ENCODE data around the gene HACD1.

Gene HACD1, protein sequence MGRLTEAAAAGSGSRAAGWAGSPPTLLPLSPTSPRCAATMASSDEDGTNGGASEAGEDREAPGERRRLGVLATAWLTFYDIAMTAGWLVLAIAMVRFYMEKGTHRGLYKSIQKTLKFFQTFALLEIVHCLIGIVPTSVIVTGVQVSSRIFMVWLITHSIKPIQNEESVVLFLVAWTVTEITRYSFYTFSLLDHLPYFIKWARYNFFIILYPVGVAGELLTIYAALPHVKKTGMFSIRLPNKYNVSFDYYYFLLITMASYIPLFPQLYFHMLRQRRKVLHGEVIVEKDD

GRCh38 chr10:17617031-17617911 lies at the start of gene HACD1:
TSS of gene HACD1 (minus strand) at chr10:17617374. CDS start at chr10:17617339, 35 bp downstream.
- TF ChIP-seq CTCF (IDR thresholded peaks at IDR 0.05; ENCODE audit: insufficient read depth, missing control alignments): peak; percentile 34
- FAIRE-seq (no peak), DNase-seq (ENCODE audit: insufficient read length, low spot score) (peak; percentile 65)

DNA sequence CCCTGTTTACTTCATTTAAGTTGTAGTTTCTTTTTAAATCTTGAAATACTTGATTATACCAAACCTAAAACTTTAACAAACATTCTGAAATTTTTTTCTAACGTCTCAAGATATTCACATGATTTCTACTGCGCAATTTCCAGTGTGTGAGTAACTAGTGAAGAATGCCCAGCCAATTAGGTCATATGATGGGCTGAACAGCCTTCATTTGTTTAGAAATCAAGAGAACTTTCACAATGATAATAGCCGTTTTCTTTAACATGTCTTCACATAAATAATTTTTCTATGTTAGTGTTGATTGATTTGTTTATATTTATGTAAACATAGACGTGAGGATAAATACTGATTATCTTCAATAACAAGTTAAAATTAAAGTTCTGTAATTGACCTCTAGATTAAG lies 48.6 kb upstream of the HACD1 start:
- DNase-seq (ENCODE audit: insufficient read length, low spot score): no peak
- TF ChIP-seq CTCF (IDR thresholded peaks at IDR 0.05; ENCODE audit: insufficient read depth, missing control alignments): no peak
- no peak for FAIRE-seq

GRCh38 chr10:17663450-17663849 lies 46.3 kb upstream of the HACD1 start:
- FAIRE-seq (peak; percentile 29), DNase-seq (ENCODE audit: insufficient read length, low spot score) (no peak)
- TF ChIP-seq CTCF (IDR thresholded peaks at IDR 0.05; ENCODE audit: insufficient read depth, missing control alignments): no peak

DNA sequence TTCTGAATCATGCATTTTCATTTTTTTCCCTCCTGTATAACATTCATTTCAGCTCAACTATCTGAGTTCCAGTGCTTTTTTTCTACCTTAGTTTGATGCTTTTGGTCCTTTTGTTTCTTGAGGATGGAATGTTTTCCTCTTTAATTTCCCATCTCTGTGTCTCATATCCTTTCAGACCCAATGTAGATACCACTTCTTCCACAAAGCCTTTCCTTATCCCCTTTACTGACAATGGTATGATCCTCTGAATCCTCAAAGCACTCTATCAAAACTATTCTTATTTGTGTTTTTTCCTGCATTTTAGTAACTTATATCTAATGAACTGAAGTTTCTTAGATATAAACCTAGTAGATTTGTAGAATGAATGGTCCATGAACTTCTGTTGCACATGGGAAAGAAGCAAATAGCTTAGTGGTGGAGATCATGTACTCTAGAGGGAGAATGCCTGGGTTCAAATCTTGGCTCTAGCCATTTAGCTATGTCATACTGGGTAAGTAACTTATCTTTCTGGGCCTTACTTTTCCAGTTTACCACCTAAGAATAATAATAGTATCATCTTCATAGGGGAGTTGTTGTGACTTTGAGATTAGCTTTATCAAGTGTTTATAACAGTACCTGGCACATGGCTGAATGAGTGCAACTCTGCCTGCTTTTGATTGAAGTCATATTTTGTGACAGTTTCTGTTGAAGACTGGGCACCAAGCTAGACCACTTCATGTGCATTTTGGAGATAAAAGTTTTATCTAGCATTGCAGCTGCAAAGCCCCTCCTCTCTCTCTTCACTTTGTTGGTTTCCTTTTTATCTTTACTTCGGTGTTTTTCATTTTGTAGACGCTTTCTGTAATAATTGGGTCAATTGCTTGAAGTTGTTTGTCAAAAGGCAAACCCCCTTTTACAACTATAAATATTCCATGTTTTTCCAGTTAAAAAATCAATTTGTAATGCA lies 45.3 kb upstream of the HACD1 start:
- TF ChIP-seq CTCF (IDR thresholded peaks at IDR 0.05; ENCODE audit: insufficient read depth, missing control alignments): no peak
- no peak for DNase-seq (ENCODE audit: insufficient read length, low spot score)
- FAIRE-seq: no peak

DNA sequence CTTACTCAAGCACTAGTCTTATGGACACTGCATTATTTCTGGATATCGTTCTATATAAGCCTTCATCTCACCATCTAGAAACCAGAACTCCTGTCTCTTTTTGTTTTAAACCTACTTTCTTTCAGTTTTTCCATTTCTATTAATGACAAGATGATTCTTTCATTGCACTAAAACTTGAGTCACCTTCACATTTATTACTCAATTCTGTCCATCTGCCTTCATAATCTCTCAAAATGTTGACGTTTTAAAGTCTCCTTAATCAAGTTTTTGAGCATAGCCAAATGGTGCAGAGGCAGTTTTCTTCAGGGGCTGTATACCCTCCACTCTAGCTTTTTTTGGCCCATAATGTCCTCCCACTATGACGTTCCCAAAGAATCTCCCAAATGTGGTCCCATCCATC lies 44.3 kb upstream of the HACD1 start:
- FAIRE-seq (no peak), DNase-seq (ENCODE audit: insufficient read length, low spot score) (no peak)

GRCh38 chr10:17660921-17661320 lies 43.7 kb upstream of the HACD1 start:
- TF ChIP-seq CTCF (IDR thresholded peaks at IDR 0.05; ENCODE audit: insufficient read depth, missing control alignments): no peak
- FAIRE-seq: no peak
- no peak for DNase-seq (ENCODE audit: insufficient read length, low spot score)

More for the DNA sequence above, 44.3 kb upstream of the HACD1 start:
- no peak for TF ChIP-seq CTCF (IDR thresholded peaks at IDR 0.05; ENCODE audit: insufficient read depth, missing control alignments)

Data from D721Med (cell line).